Glutamatergic neuron (in vitro differentiated cells): Measurements from ENCODE around the gene HELLS. TPM values are rescaled to one million over a fixed set of nuclear protein-coding genes. Genes with fewer than 3 reads are reported as not detected.

Experiments
- DNase-seq: peaks from one replicate; pipeline ENCODE4 v3.0.0; 2022
- H3K27ac Mint-ChIP-seq: one replicate; pipeline ENCODE4 v1.8.0; 2020; ENCODE audit warnings: mild to moderate bottlenecking, mixed read lengths, inconsistent platforms; ENCODE audit not compliant: unreplicated experiment
- H3K27me3 Mint-ChIP-seq: one replicate; pipeline ENCODE4 v1.8.0; 2020; ENCODE audit warnings: mild to moderate bottlenecking, moderate library complexity, mixed read lengths, inconsistent platforms; ENCODE audit not compliant: unreplicated experiment
- H3K36me3 Mint-ChIP-seq: one replicate; pipeline ENCODE4 v1.8.0; 2020; ENCODE audit warnings: mild to moderate bottlenecking, mixed read lengths, inconsistent platforms; ENCODE audit not compliant: unreplicated experiment
- H3K4me1 Mint-ChIP-seq: one replicate; pipeline ENCODE4 v1.8.0; 2020; ENCODE audit warnings: mild to moderate bottlenecking, low read depth, mixed read lengths, inconsistent platforms; ENCODE audit not compliant: unreplicated experiment
- H3K4me3 Mint-ChIP-seq: one replicate; pipeline ENCODE4 v1.8.0; 2020; ENCODE audit warnings: mild to moderate bottlenecking, mixed read lengths, inconsistent platforms; ENCODE audit not compliant: unreplicated experiment
- H3K9me3 Mint-ChIP-seq: one replicate; pipeline ENCODE4 v1.8.0; 2020; ENCODE audit warnings: mild to moderate bottlenecking, moderate library complexity, mixed read lengths, inconsistent platforms; ENCODE audit not compliant: unreplicated experiment
- total RNA-seq: library from RNA; stranded (reverse); fragmentation: NEBNext Ultra II Directional; extraction: Animal tissue kit (Norgen Biotek cat#: 25700); gene quantifications from one replicate; pipeline ENCODE4 v1.2.1, GENCODE V29; 2021; ENCODE audit not compliant: unreplicated experiment
- TF ChIP-seq, protein P1 (sequence below): fragments of 200-600 bp; sonication (generic); IDR thresholded peaks from one replicate; pipeline ENCODE4 v1.5.0; 2021; ENCODE audit not compliant: partially characterized antibody, unreplicated experiment

The HELLS gene
- total RNA-seq, 1 donor from 2014 or later = 26.4 TPM

- DNase-seq = no peak
- TF ChIP-seq, protein P1, sequence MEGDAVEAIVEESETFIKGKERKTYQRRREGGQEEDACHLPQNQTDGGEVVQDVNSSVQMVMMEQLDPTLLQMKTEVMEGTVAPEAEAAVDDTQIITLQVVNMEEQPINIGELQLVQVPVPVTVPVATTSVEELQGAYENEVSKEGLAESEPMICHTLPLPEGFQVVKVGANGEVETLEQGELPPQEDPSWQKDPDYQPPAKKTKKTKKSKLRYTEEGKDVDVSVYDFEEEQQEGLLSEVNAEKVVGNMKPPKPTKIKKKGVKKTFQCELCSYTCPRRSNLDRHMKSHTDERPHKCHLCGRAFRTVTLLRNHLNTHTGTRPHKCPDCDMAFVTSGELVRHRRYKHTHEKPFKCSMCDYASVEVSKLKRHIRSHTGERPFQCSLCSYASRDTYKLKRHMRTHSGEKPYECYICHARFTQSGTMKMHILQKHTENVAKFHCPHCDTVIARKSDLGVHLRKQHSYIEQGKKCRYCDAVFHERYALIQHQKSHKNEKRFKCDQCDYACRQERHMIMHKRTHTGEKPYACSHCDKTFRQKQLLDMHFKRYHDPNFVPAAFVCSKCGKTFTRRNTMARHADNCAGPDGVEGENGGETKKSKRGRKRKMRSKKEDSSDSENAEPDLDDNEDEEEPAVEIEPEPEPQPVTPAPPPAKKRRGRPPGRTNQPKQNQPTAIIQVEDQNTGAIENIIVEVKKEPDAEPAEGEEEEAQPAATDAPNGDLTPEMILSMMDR = no peak
- no peaks in the 10 kb centered on the region for H3K36me3 Mint-ChIP-seq
- H3K4me3 Mint-ChIP-seq = no peak overlapping the region
- no peak overlapping the region for H3K27ac Mint-ChIP-seq
- H3K4me1 Mint-ChIP-seq = no peaks in the 10 kb centered on the region
- peaks cover 5% of the 10 kb centered on the region for H3K9me3 Mint-ChIP-seq
- H3K27me3 Mint-ChIP-seq = peaks cover 3% of the 10 kb centered on the region
Measured at GRCh38 chr10:94645285-94645684, 99.7 kb downstream of the HELLS start.

Other genes with a start within 250 kb of the HELLS start
- gene NOC3L, start 182.8 kb upstream of the HELLS start, total RNA-seq = 11.6 TPM
- 5.1 TPM for gene TBC1D12, start 143.2 kb upstream of the HELLS start, total RNA-seq
- not detected for gene CYP2C18, start 137.9 kb downstream of the HELLS start, total RNA-seq
- not detected for gene CYP2C19, start 216.9 kb downstream of the HELLS start, total RNA-seq